G401.6 (cell line): ENCODE data around the gene TCHH.
"Not testable (repeated sequence)": the region's sequence is repeated elsewhere in the genome, so short reads cannot be mapped to it uniquely, and the experiment has no call there.

Source experiments
- FAIRE-seq: peaks from 2 replicates; lab custom pipeline; 2012; peaks lifted over from hg19 to GRCh38; lab: Jason Lieb, UNC

The TCHH gene

GRCh38 chr1:152115344-152115743 is at the start of gene TCHH:
TSS of gene TCHH (minus strand) at chr1:152115444. CDS start at chr1:152114080, 1,364 bp downstream.
- no peak for FAIRE-seq

GRCh38 chr1:152164517-152165136 is 49.4 kb upstream of the TCHH start:
- no peak for FAIRE-seq

GRCh38 chr1:152162792-152163463 is 47.7 kb upstream of the TCHH start:
- FAIRE-seq = no peak

- no peak for FAIRE-seq
Observed at GRCh38 chr1:152160576-152160975, 45.3 kb upstream of the TCHH start.

GRCh38 chr1:152159144-152159543 is 43.9 kb upstream of the TCHH start, which contains the start of gene RPTN:
TSS of gene RPTN (minus strand) at chr1:152159228. CDS start at chr1:152157889, 1,339 bp downstream.
- no peak for FAIRE-seq

GRCh38 chr1:152153996-152154395 is 38.8 kb upstream of the TCHH start:
- no peak for FAIRE-seq

- FAIRE-seq = no peak
Observed at GRCh38 chr1:152151646-152152045, 36.4 kb upstream of the TCHH start.

GRCh38 chr1:152148981-152149380 is 33.7 kb upstream of the TCHH start:
- FAIRE-seq = no peak

GRCh38 chr1:152148051-152148450 is 32.8 kb upstream of the TCHH start:
- FAIRE-seq = no peak

GRCh38 chr1:152145769-152146168 is 30.5 kb upstream of the TCHH start:
- no peak for FAIRE-seq

GRCh38 chr1:152144674-152145183 is 29.5 kb upstream of the TCHH start:
- FAIRE-seq = not testable (repeated sequence)

GRCh38 chr1:152143150-152143887 is 28.1 kb upstream of the TCHH start:
- no peak for FAIRE-seq

- peak; percentile 30 for FAIRE-seq
Observed at GRCh38 chr1:152141971-152142584, 26.8 kb upstream of the TCHH start.

GRCh38 chr1:152137215-152137614 is 22.0 kb upstream of the TCHH start:
- FAIRE-seq = no peak

- no peak for FAIRE-seq
Observed at GRCh38 chr1:152130186-152130585, 14.9 kb upstream of the TCHH start.

- no peak for FAIRE-seq
Observed at GRCh38 chr1:152127673-152128072, 12.4 kb upstream of the TCHH start.

- no peak for FAIRE-seq
Observed at GRCh38 chr1:152125834-152126443, 10.7 kb upstream of the TCHH start.

- FAIRE-seq = no peak
Observed at GRCh38 chr1:152118915-152119314, 3.7 kb upstream of the TCHH start.

- no peak for FAIRE-seq
Observed at GRCh38 chr1:152112885-152113432, 2.3 kb downstream of the TCHH start.

GRCh38 chr1:152112101-152112884 is 3.0 kb downstream of the TCHH start:
- no peak for FAIRE-seq

GRCh38 chr1:152111515-152111968 is 3.7 kb downstream of the TCHH start:
- no peak for FAIRE-seq
